ENCODE results near the gene TCTA. TPM values are rescaled to one million over a fixed set of nuclear protein-coding genes. Genes with fewer than 3 reads are reported as not detected.
A peak's percentile ranks its signal among the peaks of the same experiment; 100 is the strongest.

TCTA gene
- total RNA-seq, 2 experiments from 2014 or later: 10.4 to 12.4 TPM

DNA sequence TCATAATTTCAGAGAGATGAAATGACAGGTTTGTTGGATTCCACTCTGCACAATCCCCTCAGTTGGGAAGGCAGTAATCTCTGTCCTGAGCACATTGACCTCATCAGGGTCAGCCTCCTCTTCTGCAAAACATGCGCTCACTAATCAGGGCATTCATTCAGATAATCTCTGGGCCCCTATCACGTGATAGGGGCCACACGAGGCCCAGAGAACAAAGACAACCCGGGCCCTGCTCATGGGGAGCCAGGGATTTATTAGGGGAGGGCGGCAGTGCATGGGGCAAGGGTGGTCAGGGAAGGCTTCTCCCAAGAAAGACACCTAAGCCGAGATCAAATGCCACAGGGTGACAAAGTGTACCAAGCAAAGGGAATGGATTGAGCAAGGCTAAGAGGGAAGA lies 1.1 kb downstream of the TCTA start:
- TF ChIP-seq, protein P1, sequence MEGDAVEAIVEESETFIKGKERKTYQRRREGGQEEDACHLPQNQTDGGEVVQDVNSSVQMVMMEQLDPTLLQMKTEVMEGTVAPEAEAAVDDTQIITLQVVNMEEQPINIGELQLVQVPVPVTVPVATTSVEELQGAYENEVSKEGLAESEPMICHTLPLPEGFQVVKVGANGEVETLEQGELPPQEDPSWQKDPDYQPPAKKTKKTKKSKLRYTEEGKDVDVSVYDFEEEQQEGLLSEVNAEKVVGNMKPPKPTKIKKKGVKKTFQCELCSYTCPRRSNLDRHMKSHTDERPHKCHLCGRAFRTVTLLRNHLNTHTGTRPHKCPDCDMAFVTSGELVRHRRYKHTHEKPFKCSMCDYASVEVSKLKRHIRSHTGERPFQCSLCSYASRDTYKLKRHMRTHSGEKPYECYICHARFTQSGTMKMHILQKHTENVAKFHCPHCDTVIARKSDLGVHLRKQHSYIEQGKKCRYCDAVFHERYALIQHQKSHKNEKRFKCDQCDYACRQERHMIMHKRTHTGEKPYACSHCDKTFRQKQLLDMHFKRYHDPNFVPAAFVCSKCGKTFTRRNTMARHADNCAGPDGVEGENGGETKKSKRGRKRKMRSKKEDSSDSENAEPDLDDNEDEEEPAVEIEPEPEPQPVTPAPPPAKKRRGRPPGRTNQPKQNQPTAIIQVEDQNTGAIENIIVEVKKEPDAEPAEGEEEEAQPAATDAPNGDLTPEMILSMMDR (IDR thresholded peaks at IDR 0.05): no peak
- DNase-seq: no peak
- peaks cover 53% of the 10 kb centered on the region for H3K36me3 Mint-ChIP-seq (ENCODE audit: low read depth)
- no peaks in the 10 kb centered on the region for H3K27me3 Mint-ChIP-seq
- peak overlapping the region; percentile 89 for H3K4me3 Mint-ChIP-seq
- no peaks in the 10 kb centered on the region for H3K9me3 Mint-ChIP-seq
- ATAC-seq: no peak
- H3K4me1 Mint-ChIP-seq (ENCODE audit: low read depth): peaks cover 64% of the 10 kb centered on the region
- ChIA-PET CTCF (interaction anchor here (2.2 kb wide), 1 partner anchor 36 kb away, joined by 14 read pairs; no protein-coding TSS in a partner anchor), POLR2A (interaction anchor here (0.9 to 3.9 kb wide), 5 partner anchors 9 to 319 kb away, joined by 3 to 37 read pairs (median 4); partner anchors contain the start of genes AMT, QRICH1 and USP4)
- intact Hi-C loops (cut with micrococcal nuclease): no loop called here
- H3K27ac Mint-ChIP-seq: peak overlapping the region; percentile 93

DNA sequence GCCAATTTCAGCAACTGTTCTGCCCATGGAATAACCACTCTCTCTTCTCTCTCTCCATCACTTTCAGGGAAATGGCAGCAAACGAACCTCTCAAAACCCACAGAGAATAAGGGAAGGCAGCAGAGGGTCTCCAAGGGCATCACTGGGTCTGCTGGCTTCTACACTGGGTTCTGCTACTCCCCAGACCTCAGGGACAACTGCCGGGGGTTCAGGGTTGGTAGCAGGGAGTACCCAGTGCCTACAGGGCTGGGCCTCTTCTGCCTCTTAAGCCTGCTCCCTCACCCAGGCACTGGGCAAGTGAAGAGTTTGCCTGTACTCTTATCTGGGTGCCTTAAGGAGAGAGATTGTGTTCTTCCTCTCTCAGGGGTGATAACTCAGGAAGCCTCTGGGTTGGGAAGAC lies 2.5 kb downstream of the TCTA start:
- TF ChIP-seq, protein P1 (IDR thresholded peaks at IDR 0.05): no peak
- ChIA-PET CTCF (interaction anchor here (0.9 to 4.2 kb wide), 4 partner anchors 11 to 34 kb away, joined by 4 to 23 read pairs (median 6); partner anchors contain the start of gene NICN1), POLR2A (interaction anchor here (2.3 to 2.6 kb wide), 2 partner anchors 11 to 75 kb away, joined by 7 to 15 read pairs; partner anchors contain the start of gene USP4)
- intact Hi-C loops (cut with micrococcal nuclease): no loop called here
- H3K4me3 Mint-ChIP-seq: no peak overlapping the region
- H3K9me3 Mint-ChIP-seq: no peaks in the 10 kb centered on the region
- peaks cover 61% of the 10 kb centered on the region for H3K4me1 Mint-ChIP-seq (ENCODE audit: low read depth)
- no peaks in the 10 kb centered on the region for H3K27me3 Mint-ChIP-seq
- ATAC-seq: no peak
- H3K27ac Mint-ChIP-seq: peak overlapping the region; percentile 98
- peaks cover 54% of the 10 kb centered on the region for H3K36me3 Mint-ChIP-seq (ENCODE audit: low read depth)
- no peak for DNase-seq

DNA sequence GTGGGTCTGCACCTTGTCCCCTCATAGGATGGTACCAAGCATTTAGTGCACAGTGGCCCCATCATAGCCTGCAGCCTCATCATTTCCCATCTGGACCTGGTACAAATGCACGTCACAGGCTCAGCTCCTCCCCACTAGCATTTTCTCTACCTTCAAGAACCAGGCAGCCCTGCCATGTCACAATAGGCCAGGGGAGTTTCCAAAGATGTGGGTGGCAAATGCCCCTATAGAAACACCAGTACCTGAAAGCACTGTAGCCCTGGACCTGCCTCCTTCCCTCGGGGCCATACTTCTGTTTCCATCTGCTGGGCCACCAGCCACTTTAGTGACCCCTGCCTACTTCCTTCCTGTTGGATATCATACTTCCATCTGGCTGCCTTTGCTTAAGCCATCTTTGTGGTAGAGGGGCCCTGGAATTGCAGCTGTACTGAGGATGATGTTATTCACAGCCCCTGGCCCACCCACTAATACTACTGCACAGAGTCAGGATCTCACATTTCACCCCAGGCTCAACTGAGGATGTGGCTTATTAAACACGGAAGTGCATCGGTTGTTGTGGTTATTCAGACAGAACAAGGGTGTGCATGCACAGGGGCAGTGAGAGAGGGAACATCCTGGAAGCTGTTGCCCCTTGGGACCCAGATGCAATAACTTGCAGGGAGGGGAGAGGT lies 3.8 kb downstream of the TCTA start:
- ATAC-seq: peak; percentile 45
- Mint-ChIP-seq H3K4me1 (ENCODE audit: low read depth) (peaks cover 62% of the 10 kb centered on the region), H3K4me3 (peak overlapping the region; percentile 55)

DNA sequence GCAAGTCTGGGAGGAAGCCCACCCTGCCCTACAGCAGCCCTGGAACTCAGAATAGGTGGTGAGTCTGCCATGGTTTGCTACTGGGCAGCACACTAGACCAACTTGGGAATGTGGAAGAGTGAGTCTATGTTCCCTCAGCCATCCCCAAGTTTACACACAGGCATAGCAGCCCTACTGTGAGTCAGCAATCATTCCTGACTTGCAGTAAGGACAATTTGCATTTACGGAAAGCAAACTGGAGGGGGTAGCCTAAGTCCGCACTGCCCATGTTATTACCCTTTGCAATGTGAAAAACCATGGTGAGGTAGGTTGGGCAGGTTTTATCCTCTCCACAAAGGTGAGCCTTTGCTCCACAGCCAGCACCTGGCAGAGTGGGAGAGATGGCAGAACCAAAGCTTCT lies 4.6 kb downstream of the TCTA start:
- TF ChIP-seq, protein P1 (IDR thresholded peaks at IDR 0.05): no peak
- no peak for ATAC-seq
- peaks cover 43% of the 10 kb centered on the region for H3K36me3 Mint-ChIP-seq (ENCODE audit: low read depth)
- peaks cover 70% of the 10 kb centered on the region for H3K4me1 Mint-ChIP-seq (ENCODE audit: low read depth)
- H3K9me3 Mint-ChIP-seq: no peaks in the 10 kb centered on the region
- ChIA-PET CTCF (interaction anchor here (0.6 to 4.2 kb wide), 6 partner anchors 9 to 53 kb away, joined by 3 to 23 read pairs (median 3); partner anchors contain the start of genes DAG1 and NICN1), POLR2A (interaction anchor here (0.7 to 2.6 kb wide), 10 partner anchors 9 to 186 kb away, joined by 3 to 15 read pairs (median 5); partner anchors contain the start of genes DAG1, NICN1 and USP4)
- no peaks in the 10 kb centered on the region for H3K27me3 Mint-ChIP-seq
- no peak for DNase-seq
- H3K4me3 Mint-ChIP-seq: no peak overlapping the region
- intact Hi-C loops (cut with micrococcal nuclease): no loop called here
- peak overlapping the region; percentile 98 for H3K27ac Mint-ChIP-seq

More for the DNA sequence above, 3.8 kb downstream of the TCTA start:
- intact Hi-C loops (cut with micrococcal nuclease): no loop called here
- Mint-ChIP-seq H3K9me3 (no peaks in the 10 kb centered on the region), H3K36me3 (ENCODE audit: low read depth) (peaks cover 45% of the 10 kb centered on the region), H3K27me3 (no peaks in the 10 kb centered on the region), H3K27ac (peak overlapping the region; percentile 98)
- CTCF ChIA-PET: interaction anchor here (0.6 to 4.2 kb wide), 10 partner anchors 9 to 76 kb away, joined by 3 to 23 read pairs (median 5); partner anchors contain the start of genes DAG1 and NICN1
- TF ChIP-seq, protein P1 (IDR thresholded peaks at IDR 0.05): no peak
- POLR2A ChIA-PET: interaction anchor here (0.6 to 2.6 kb wide), 11 partner anchors 10 to 187 kb away, joined by 3 to 15 read pairs (median 4); partner anchors contain the start of genes DAG1, NICN1 and USP4
- peak; percentile 95 for DNase-seq
